GM12874 (cell line): ENCODE measurements around the gene KCND2.

ENCODE experiments used
- CTCF ChIP-seq: IDR thresholded peaks from 2 replicates; pipeline ENCODE4 v1.5.1; 2011; ENCODE audit warnings: low read depth, mild to moderate bottlenecking, control low read depth, low read length, moderate library complexity; ENCODE audit not compliant: insufficient read depth

Gene KCND2

GRCh38 chr7:120797026-120797645 lies 524.2 kb downstream of the KCND2 start:
- TF ChIP-seq CTCF = no peak

DNA sequence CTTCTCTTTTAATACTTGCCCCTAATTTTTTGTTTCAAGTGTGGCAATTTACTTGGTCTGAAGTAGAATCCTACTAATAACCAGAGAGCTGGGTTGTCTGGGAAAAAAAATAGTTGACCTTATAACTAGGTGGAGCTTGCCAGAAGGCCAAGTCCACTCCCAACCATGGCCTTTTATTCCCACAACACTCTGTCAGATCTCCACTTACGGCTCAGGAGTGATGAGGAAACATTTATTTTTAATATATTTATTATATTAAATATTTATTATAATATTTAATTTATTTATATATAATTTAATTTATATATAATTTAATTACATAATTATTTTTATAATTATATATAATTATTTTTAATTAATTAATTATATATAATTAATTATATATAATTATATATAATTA lies 526.2 kb downstream of the KCND2 start:
- no peak for TF ChIP-seq CTCF
